Measurements from ENCODE around the gene CYB5B.

Gene CYB5B

GRCh38 chr16:69413045-69413664 lies 11.3 kb upstream of the CYB5B start:
- Histone ChIP-seq H3K9ac (ENCODE audit: low read length) (no peak overlapping the region), H3K27me3 (ENCODE audit: low read depth, low read length) (no peaks in the 10 kb centered on the region)

GRCh38 chr16:69417520-69418199 lies 6.8 kb upstream of the CYB5B start:
- H3K4me3 ChIP-seq (ENCODE audit: low read length), result no peak overlapping the region
- no peaks in the 10 kb centered on the region for H3K27me3 ChIP-seq (ENCODE audit: low read depth, low read length)
- peaks cover 7% of the 10 kb centered on the region for H3K4me1 ChIP-seq (ENCODE audit: low read length)
- H3K9ac ChIP-seq (ENCODE audit: low read length), result no peak overlapping the region
- H3K79me2 ChIP-seq (ENCODE audit: low read length), result no peaks in the 10 kb centered on the region
- no peak overlapping the region for H3K27ac ChIP-seq (ENCODE audit: low read length)
- no peak overlapping the region for H3K4me2 ChIP-seq (ENCODE audit: low read length)
- H2AFZ ChIP-seq (ENCODE audit: low read depth, low read length), result no peak overlapping the region
- TF ChIP-seq EZH2phosphoT487 (IDR thresholded peaks at IDR 0.05; ENCODE audit: low read depth), result no peak
- no peak for TF ChIP-seq CTCF (IDR thresholded peaks at IDR 0.05; ENCODE audit: low read depth, low read length)
- H3K9me3 ChIP-seq (ENCODE audit: insufficient read depth, low read length), result no peaks in the 10 kb centered on the region
- no peaks in the 10 kb centered on the region for H3K36me3 ChIP-seq (replicated peaks; ENCODE audit: low read depth, low read length)
- H4K20me1 ChIP-seq (ENCODE audit: insufficient read depth, low read length), result no peaks in the 10 kb centered on the region

More at GRCh38 chr16:69413045-69413664, 11.3 kb upstream of the CYB5B start:
- Histone ChIP-seq H2AFZ (ENCODE audit: low read depth, low read length) (0 out of 2 replicates have a peak overlapping the region, but pooled peaks have one; percentile 15), H3K36me3 (replicated peaks; ENCODE audit: low read depth, low read length) (no peaks in the 10 kb centered on the region), H3K4me3 (ENCODE audit: low read length) (no peak overlapping the region), H3K9me3 (ENCODE audit: insufficient read depth, low read length) (no peaks in the 10 kb centered on the region), H3K4me2 (ENCODE audit: low read length) (no peak overlapping the region; the same call in 1 of the 2 replicates), H4K20me1 (ENCODE audit: insufficient read depth, low read length) (no peaks in the 10 kb centered on the region), H3K27ac (ENCODE audit: low read length) (no peak overlapping the region), H3K79me2 (ENCODE audit: low read length) (no peaks in the 10 kb centered on the region), H3K4me1 (ENCODE audit: low read length) (peaks cover 7% of the 10 kb centered on the region)
- TF ChIP-seq EZH2phosphoT487 (IDR thresholded peaks at IDR 0.05; ENCODE audit: low read depth) (no peak), CTCF (IDR thresholded peaks at IDR 0.05; ENCODE audit: low read depth, low read length) (no peak)

GRCh38 chr16:69419956-69420355 lies 4.5 kb upstream of the CYB5B start:
- TF ChIP-seq EZH2phosphoT487 (IDR thresholded peaks at IDR 0.05; ENCODE audit: low read depth) (no peak), CTCF (IDR thresholded peaks at IDR 0.05; ENCODE audit: low read depth, low read length) (no peak)
- H3K27ac ChIP-seq (ENCODE audit: low read length), result no peak overlapping the region

GRCh38 chr16:69423189-69423588 lies 1.2 kb upstream of the CYB5B start:
- H2AFZ ChIP-seq (ENCODE audit: low read depth, low read length), result no peak overlapping the region
- no peaks in the 10 kb centered on the region for H3K27me3 ChIP-seq (ENCODE audit: low read depth, low read length)
- H3K36me3 ChIP-seq (replicated peaks; ENCODE audit: low read depth, low read length), result peaks cover 13% of the 10 kb centered on the region
- H3K4me3 ChIP-seq (ENCODE audit: low read length), result 0 out of 2 replicates have a peak overlapping the region, but pooled peaks have one; percentile 85
- H3K4me1 ChIP-seq (ENCODE audit: low read length), result peaks cover 12% of the 10 kb centered on the region
- no peak overlapping the region for H3K4me2 ChIP-seq (ENCODE audit: low read length)
- H3K79me2 ChIP-seq (ENCODE audit: low read length), result peaks cover 37% of the 10 kb centered on the region
- H3K27ac ChIP-seq (ENCODE audit: low read length), result no peak overlapping the region
- TF ChIP-seq EZH2phosphoT487 (IDR thresholded peaks at IDR 0.05; ENCODE audit: low read depth) (no peak), CTCF (IDR thresholded peaks at IDR 0.05; ENCODE audit: low read depth, low read length) (no peak)
- no peaks in the 10 kb centered on the region for H3K9me3 ChIP-seq (ENCODE audit: insufficient read depth, low read length)
- H4K20me1 ChIP-seq (ENCODE audit: insufficient read depth, low read length), result no peaks in the 10 kb centered on the region
- H3K9ac ChIP-seq (ENCODE audit: low read length), result no peak overlapping the region

More at GRCh38 chr16:69419956-69420355, 4.5 kb upstream of the CYB5B start:
- no peaks in the 10 kb centered on the region for H4K20me1 ChIP-seq (ENCODE audit: insufficient read depth, low read length)
- H3K79me2 ChIP-seq (ENCODE audit: low read length), result peaks cover 5% of the 10 kb centered on the region
- H3K9ac ChIP-seq (ENCODE audit: low read length), result no peak overlapping the region
- peaks cover 7% of the 10 kb centered on the region for H3K4me1 ChIP-seq (ENCODE audit: low read length)
- no peak overlapping the region for H3K4me3 ChIP-seq (ENCODE audit: low read length)
- no peaks in the 10 kb centered on the region for H3K36me3 ChIP-seq (replicated peaks; ENCODE audit: low read depth, low read length)
- H3K4me2 ChIP-seq (ENCODE audit: low read length), result no peak overlapping the region
- no peak overlapping the region for H2AFZ ChIP-seq (ENCODE audit: low read depth, low read length)
- H3K27me3 ChIP-seq (ENCODE audit: low read depth, low read length), result no peaks in the 10 kb centered on the region
- H3K9me3 ChIP-seq (ENCODE audit: insufficient read depth, low read length), result no peaks in the 10 kb centered on the region
